ENCODE results near the gene CYP2W1. TPM values are rescaled to one million over a fixed set of nuclear protein-coding genes. Genes with fewer than 3 reads are reported as not detected.
A peak's percentile ranks its signal among the peaks of the same experiment; 100 is the strongest.

CYP2W1 gene
- total RNA-seq, 1 experiment from 2014 or later, result not detected

GRCh38 chr7:987909-988308, 4.9 kb downstream of the CYP2W1 start:
- Histone ChIP-seq H3K36me3 (ENCODE audit: low read depth) (no peaks in the 10 kb centered on the region), H3K4me2 (peak overlapping the region; percentile 42; the same call in 1 of the 2 replicates), H3K9me2 (ENCODE audit: insufficient read depth) (no peaks in the 10 kb centered on the region), H3K79me2 (ENCODE audit: low read depth) (no peaks in the 10 kb centered on the region), H3K27me3 (ENCODE audit: insufficient read depth, low read depth) (no peaks in the 10 kb centered on the region), H3K9me3 (ENCODE audit: insufficient read depth, low read depth) (no peaks in the 10 kb centered on the region), H4K20me1 (ENCODE audit: insufficient read depth) (0 out of 2 replicates have a peak, but pooled peaks cover 6% of the 10 kb centered on the region), H3K4me1 (replicated peaks; ENCODE audit: insufficient read depth) (no peaks in the 10 kb centered on the region), H3F3A (ENCODE audit: insufficient read depth, low read depth) (peaks cover 11% of the 10 kb centered on the region; the same call in 1 of the 2 replicates), H3K27ac (no peak overlapping the region), H3K4me3 (no peak overlapping the region), H2AFZ (no peak overlapping the region)
- DNase-seq, result no peak
- intact Hi-C loops (cut with micrococcal nuclease; ENCODE audit: unreplicated experiment), result loop anchor here (1.0 kb wide), 1 partner anchor 39 kb away; no protein-coding TSS in a partner anchor
- ChIA-PET CTCF (interaction anchor here (0.6 kb wide), 1 partner anchor 202 kb away, joined by 3 read pairs; no protein-coding TSS in a partner anchor), POLR2A (ENCODE audit: unreplicated experiment) (interaction anchor here (0.5 to 0.6 kb wide), 3 partner anchors 88 to 450 kb away, joined by 3 to 5 read pairs (median 3); no protein-coding TSS in a partner anchor)
- BruUV-seq (replicated peaks), result no TSS peak
- TF ChIP-seq CTCF (conservative IDR thresholded peaks at IDR 0.05), result no peak
- no peak for TF ChIP-seq EZH2 (IDR thresholded peaks at IDR 0.05; ENCODE audit: low read depth)

- POLR2A ChIA-PET (ENCODE audit: unreplicated experiment), result interaction anchor here (0.5 to 0.8 kb wide), 4 partner anchors 87 to 451 kb away, joined by 3 to 5 read pairs (median 4); no protein-coding TSS in a partner anchor
- TF ChIP-seq EZH2 (IDR thresholded peaks at IDR 0.05; ENCODE audit: low read depth) (no peak), CTCF (conservative IDR thresholded peaks at IDR 0.05) (no peak)
- no peak overlapping the region for H3K4me3 ChIP-seq
- peaks cover 6% of the 10 kb centered on the region; the same call in 1 of the 2 replicates for H4K20me1 ChIP-seq (ENCODE audit: insufficient read depth)
- H3K9me3 ChIP-seq (ENCODE audit: insufficient read depth, low read depth), result no peaks in the 10 kb centered on the region
- H3K9me2 ChIP-seq (ENCODE audit: insufficient read depth), result no peaks in the 10 kb centered on the region
- no peak overlapping the region for H2AFZ ChIP-seq
- CTCF ChIA-PET, result interaction anchor here (0.6 to 0.7 kb wide), 2 partner anchors 189 to 202 kb away, joined by 3 read pairs; no protein-coding TSS in a partner anchor
- H3K36me3 ChIP-seq (ENCODE audit: low read depth), result no peaks in the 10 kb centered on the region
- H3K4me1 ChIP-seq (replicated peaks; ENCODE audit: insufficient read depth), result no peaks in the 10 kb centered on the region
- H3K4me2 ChIP-seq, result peak overlapping the region; percentile 42; the same call in 1 of the 2 replicates
- no TSS peak for BruUV-seq (replicated peaks)
- no peaks in the 10 kb centered on the region for H3K27me3 ChIP-seq (ENCODE audit: insufficient read depth, low read depth)
- no peaks in the 10 kb centered on the region for H3K79me2 ChIP-seq (ENCODE audit: low read depth)
- peaks cover 11% of the 10 kb centered on the region; the same call in 1 of the 2 replicates for H3F3A ChIP-seq (ENCODE audit: insufficient read depth, low read depth)
- intact Hi-C loops (cut with micrococcal nuclease; ENCODE audit: unreplicated experiment), result loop anchor here (1.0 kb wide), 1 partner anchor 39 kb away; no protein-coding TSS in a partner anchor
- H3K27ac ChIP-seq, result no peak overlapping the region
- DNase-seq, result peak in 1 of 2 experiments; percentile 70
Observed at GRCh38 chr7:988426-988911, 5.5 kb downstream of the CYP2W1 start.

GRCh38 chr7:988963-989529, 6.1 kb downstream of the CYP2W1 start:
- DNase-seq, result no peak
- CTCF ChIA-PET, result interaction anchor here (0.7 kb wide), 1 partner anchor 188 kb away, joined by 3 read pairs; no protein-coding TSS in a partner anchor
- intact Hi-C loops (cut with micrococcal nuclease; ENCODE audit: unreplicated experiment), result loop anchor here (1.0 kb wide), 1 partner anchor 40 kb away; no protein-coding TSS in a partner anchor
- TF ChIP-seq EZH2 (IDR thresholded peaks at IDR 0.05; ENCODE audit: low read depth), result no peak
- TF ChIP-seq CTCF (conservative IDR thresholded peaks at IDR 0.05), result no peak
- Histone ChIP-seq H3K36me3 (ENCODE audit: low read depth) (no peaks in the 10 kb centered on the region), H3K27ac (no peak overlapping the region), H3F3A (ENCODE audit: insufficient read depth, low read depth) (peaks cover 11% of the 10 kb centered on the region; the same call in 1 of the 2 replicates), H3K27me3 (ENCODE audit: insufficient read depth, low read depth) (no peaks in the 10 kb centered on the region), H3K4me3 (no peak overlapping the region), H3K9me2 (ENCODE audit: insufficient read depth) (no peaks in the 10 kb centered on the region), H2AFZ (no peak overlapping the region), H3K4me1 (replicated peaks; ENCODE audit: insufficient read depth) (no peaks in the 10 kb centered on the region), H4K20me1 (ENCODE audit: insufficient read depth) (peaks cover 6% of the 10 kb centered on the region; the same call in 1 of the 2 replicates), H3K79me2 (ENCODE audit: low read depth) (no peaks in the 10 kb centered on the region), H3K4me2 (no peak overlapping the region), H3K9me3 (ENCODE audit: insufficient read depth, low read depth) (no peaks in the 10 kb centered on the region)
- no TSS peak for BruUV-seq (replicated peaks)
- POLR2A ChIA-PET (ENCODE audit: unreplicated experiment), result interaction anchor here (0.8 kb wide), 1 partner anchor 147 kb away, joined by 4 read pairs; no protein-coding TSS in a partner anchor

Data from PC-9 (cell line).